DND-41 (cell line): ENCODE results near the gene ZDHHC14.

Experiments
- EZH2 ChIP-seq: IDR thresholded peaks from 3 replicates; pipeline ENCODE4 v1.6.1; 2012; ENCODE audit warnings: borderline replicate concordance, low read depth, mild to moderate bottlenecking, moderate library complexity, low read length, inconsistent platforms; ENCODE audit not compliant: severe bottlenecking
- TF ChIP-seq, protein P1 (sequence below): IDR thresholded peaks from 2 replicates; pipeline ENCODE4 v1.5.1; 2012; ENCODE audit warnings: borderline replicate concordance, low read length, moderate library complexity, mild to moderate bottlenecking; ENCODE audit not compliant: poor library complexity, severe bottlenecking; ENCODE audit errors: extremely low read depth

DNA sequence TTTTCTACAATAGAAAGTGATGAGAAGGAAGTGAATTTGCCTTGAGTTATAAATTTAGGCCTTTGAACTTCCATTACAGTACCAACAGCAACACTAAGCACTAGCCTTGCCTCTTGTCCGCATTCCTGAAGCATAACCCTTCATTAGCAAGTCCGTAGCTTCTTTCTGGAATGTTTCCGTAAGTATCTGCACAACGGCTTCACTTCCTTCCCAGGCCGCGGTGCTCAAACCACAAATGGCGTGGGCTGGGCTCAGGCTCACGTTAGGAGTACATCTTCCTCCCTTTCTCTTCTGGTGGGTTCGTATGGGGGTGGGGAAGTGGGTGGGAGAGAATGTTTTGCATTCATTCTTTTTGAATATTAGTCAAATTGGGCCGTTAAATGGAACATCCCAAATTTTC is 248.2 kb downstream of the ZDHHC14 start:
- TF ChIP-seq, protein P1, sequence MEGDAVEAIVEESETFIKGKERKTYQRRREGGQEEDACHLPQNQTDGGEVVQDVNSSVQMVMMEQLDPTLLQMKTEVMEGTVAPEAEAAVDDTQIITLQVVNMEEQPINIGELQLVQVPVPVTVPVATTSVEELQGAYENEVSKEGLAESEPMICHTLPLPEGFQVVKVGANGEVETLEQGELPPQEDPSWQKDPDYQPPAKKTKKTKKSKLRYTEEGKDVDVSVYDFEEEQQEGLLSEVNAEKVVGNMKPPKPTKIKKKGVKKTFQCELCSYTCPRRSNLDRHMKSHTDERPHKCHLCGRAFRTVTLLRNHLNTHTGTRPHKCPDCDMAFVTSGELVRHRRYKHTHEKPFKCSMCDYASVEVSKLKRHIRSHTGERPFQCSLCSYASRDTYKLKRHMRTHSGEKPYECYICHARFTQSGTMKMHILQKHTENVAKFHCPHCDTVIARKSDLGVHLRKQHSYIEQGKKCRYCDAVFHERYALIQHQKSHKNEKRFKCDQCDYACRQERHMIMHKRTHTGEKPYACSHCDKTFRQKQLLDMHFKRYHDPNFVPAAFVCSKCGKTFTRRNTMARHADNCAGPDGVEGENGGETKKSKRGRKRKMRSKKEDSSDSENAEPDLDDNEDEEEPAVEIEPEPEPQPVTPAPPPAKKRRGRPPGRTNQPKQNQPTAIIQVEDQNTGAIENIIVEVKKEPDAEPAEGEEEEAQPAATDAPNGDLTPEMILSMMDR, result no peak
- TF ChIP-seq EZH2, result no peak
